GM11168 (cell line): Measurements from ENCODE around the gene FAM204A.

Experiments used
- in situ Hi-C: fragments of 300-500 bp; cut with MboI; formaldehyde crosslinking; loops from one replicate; pipeline ENCODE4 v1.12.0; 2022; ENCODE audit warnings: low sequenced_read_pairs; ENCODE audit not compliant: unreplicated experiment

Gene FAM204A

DNA sequence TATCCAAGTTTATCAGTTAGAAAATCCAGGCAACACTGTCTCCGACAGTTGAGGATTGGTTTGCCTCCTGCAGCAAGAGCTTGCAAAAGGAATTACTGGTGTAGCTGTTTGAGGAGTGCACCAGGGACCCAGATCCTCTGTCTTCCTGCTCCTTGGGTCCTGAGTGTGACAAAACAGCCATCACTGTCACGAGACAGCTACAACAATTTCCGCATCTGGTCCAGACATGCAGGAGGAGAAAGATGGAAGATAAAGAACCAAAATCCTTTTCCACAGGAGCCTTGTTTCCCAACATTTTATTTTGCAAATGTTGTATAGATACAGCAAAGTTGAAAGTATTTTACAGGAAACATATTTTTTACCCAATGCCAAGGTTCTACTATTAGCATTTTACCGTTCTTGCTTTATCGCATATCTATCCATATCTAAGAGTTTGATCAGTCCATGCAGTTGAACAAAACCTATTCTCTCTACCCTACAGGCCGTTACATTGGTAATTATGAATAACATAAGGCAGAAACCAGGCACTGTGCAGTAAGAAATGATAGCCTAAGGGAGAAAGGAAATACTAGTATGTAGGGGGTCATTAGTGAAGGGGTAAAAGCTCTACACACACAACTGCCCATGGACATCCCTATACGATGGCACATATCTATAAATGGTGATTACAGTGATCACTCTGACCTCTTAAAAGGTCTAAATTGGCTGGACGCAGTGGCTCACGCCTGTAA is 54.9 kb downstream of the FAM204A start:
- in situ Hi-C loops = no loop called here

DNA sequence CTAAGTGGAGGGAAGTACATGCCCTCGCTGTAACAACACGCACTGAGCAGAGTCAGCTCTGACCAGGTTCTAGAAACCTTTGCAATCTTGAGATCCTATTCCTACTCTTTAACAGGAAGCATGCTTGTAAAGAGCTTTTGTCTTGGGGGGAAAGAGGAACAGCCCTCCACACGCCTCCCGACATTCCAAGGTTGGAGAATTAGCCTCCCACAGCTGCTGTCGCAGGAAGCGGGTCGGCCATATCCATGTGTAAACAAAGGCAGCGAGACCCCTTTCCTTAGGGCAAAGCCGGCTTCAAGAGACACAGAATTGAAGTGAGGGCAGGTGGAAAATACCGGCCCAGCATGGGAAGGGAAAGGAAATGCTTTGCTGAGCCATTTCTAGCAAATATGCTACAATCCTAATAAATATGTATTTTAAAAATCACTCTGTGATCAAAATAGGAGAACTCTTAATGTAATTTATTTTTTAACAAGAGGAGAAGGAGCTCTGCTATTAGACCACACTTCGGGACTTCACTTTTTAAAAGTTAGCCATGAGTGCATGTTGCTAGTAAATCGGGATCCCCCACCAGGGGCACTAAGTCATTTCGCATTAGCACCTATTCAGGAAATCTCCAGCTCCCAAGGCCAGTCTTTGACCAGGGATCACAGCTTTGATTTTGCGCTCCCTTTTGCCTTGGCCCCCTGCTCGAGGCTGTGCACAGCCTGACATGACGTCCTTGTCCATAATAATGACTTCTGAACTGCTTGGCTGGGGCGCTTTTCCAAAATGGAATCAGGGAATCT is 55.9 kb downstream of the FAM204A start:
- in situ Hi-C loops = no loop called here

DNA sequence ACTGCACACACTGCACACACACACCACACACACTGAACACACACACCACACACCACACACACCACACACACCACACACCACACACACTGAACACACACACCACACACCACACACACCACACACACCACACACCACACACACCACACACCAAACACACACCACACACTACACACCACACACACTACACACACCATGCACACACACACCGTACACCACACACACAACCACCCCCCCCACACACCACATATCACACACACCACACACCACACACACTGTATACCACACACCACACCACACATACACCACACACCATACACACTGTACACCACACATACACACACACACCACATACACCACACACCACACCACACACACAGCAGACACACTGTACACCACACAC is 59.5 kb downstream of the FAM204A start:
- in situ Hi-C loops = no loop called here

DNA sequence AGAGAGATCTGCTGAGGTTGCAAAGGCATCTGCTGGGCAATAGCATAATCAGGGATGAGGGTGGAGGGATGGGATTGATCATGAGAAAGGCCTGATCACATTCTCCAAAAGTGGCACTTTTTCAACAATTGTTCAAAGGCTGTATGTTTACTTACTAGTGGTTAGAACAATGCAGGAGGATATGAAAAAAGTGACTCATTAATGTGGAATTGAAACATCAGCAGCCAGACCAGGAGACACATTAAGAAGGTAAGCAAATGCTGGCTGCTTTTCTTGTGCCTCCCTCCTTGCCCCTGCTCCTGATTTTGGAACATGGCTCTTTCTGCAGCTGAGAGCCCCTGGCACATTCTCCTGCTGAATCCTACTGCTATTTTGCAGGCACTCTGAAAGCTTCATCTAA is 63.5 kb downstream of the FAM204A start:
- in situ Hi-C loops = no loop called here

DNA sequence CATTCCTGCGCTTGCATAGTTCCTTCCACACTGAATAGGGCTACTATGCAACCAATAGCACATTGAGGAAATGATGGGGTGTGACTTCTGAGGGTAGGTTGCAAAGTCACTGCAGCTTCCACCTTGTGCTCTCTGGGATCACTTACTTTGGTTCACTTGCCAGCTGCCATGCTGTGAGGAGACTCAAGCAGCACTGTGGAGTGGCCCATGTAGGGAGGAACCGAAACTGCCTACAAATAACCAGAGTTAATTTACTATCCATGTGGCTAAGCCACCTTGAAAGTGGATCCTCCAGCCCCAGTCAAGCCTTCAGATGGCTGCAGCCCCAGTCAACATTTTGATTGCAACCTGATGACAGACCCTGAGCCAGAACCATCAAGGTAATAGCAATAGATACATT is 64.3 kb downstream of the FAM204A start:
- in situ Hi-C loops = no loop called here

DNA sequence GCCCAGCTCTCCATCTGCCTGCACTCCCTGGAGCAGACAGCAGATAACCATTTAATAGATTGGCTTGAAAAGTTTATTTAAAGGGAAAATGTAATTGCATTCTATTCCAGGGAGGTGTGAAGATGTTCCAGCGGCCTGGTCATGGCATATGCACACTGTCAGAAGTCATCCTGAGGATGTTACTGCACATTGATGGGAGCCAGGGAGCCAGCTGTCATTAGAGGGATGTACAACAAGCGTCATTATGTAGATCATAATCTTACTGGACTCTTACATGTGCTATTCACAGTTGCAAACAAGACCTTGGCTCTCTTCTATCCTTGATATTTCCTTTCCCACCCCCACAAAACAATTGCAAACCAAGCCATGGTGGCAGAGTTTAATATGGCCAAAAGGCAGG is 65.4 kb downstream of the FAM204A start:
- in situ Hi-C loops = no loop called here

DNA sequence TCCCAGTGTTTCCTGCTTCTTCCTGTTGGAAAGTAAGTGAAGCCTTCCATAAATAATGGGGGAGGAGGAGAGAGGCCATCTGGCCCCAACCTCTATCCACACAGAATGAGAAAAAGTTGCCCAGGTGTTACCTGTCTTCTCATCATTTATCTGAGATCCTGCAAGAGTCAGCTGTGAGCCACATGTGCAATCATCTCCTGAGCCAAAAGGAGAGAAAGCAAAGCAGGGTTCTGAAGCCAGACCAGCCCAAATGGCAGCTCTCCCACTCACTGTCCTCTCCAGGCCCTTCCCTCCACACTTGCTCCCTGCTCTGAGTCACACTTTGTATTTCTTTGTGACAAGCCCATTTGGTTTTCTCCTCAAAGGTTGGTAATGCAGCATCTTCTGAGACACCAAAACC is 65.9 kb downstream of the FAM204A start:
- in situ Hi-C loops = no loop called here

DNA sequence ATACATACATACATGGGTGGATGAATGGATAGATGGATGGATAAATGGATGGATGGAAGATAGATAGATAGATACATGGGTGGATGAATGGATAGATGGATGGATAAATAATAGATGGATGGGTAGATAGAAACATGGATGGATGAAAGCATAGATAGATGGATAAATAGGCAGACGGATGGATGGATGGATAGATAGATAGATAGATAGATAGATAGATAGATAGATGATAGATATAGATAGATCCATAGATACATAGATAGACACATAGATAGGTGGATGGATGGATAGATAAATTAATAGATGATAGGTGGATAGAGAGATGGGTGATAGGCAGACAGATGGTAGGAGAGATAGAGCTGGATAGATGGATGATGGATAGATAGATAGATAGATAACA is 68.5 kb downstream of the FAM204A start:
- in situ Hi-C loops = no loop called here

DNA sequence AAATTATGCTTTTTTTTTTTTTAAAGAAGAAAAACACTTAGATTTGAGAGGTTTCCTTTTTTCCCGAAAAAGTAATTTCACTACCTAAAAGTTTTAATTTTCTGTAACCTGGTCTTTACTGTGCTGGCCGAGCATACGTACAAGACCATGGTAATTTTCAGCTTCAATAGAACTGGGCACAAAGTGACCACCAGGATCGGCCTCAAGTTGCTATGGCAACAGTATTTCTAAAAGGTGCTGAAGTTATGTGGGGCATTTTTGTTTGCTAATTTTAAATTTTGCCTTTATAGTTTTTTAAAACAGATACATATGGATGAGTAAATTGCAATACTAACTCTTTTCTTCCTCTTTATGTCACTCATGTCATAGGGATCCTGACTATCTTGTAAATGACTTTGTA is 69.4 kb downstream of the FAM204A start:
- in situ Hi-C loops = no loop called here

DNA sequence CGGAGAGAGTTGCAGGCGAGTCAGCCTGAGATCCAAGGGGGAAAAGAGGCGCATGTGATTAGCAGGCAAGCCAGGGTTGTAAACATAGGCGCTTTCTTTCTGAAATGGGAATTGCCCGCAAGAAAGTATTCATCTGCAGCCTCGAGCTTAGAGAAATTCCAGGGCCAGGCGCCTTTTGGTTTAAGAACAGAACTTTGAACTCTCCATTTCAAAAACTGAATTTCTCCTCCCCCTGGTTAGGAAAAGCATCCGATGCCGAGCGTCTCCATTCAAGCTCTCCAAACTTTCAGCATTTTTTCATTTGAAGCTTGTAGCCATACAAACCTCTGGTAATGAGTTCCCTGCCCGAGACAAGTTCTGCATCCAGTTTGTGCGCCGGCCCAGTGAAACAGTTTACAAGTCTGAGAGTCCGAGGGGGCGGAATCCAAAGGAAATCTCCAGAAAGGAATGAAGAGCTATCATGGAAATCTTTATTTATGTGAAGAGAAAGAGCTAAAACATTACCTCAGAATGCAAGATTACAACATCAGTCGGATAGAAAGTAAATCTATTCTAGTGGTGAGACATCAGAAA is 69.9 kb downstream of the FAM204A start:
- in situ Hi-C loops = no loop called here

DNA sequence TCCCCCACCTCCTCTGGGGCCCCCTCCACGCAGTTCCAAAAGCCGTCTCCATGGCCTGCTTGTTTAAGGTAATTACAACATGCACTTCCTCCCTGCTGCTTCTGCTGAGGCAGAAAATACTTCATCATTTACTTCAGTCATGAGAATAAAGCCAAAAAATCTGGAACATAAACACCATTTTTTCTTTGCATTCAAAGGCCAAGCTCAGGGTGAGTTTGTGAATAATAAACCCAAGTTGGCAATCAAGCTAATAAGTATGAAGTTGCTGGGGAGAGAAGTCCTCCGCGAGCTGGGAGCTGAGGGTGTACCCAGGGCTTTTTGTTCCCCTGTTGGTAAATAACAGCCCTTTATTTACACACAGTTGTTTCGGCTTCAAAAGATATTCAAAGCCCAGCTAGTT is 70.5 kb downstream of the FAM204A start:
- in situ Hi-C loops = no loop called here

DNA sequence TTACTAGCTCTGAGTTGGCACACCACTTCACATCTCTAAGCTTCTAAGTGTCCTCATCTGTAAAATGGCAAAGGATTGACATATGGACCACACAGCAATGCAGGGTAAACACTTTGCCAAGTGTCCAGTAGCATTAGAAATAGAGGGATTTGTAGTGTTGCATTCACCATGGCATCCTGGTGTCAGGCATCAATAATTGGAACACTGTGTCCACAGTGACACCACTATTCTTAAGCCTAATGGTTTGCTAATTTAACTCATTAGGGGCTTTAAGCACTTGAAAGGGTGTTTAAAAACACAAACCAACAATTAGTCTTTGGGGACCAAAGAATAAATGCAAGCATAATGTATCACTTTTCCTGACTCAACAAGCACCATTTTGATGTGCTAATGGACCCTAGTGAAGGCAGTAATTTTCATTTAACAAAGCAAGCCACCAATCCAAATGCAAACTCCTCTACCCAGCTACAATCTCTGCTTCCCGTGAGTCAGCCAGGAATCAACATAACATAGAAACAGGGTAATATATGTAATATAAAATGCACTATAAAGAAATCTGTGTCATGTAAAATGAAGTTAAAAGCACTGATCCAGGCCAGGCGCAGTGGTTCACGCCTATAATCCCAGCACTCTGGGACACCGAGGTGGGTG is 75.9 kb downstream of the FAM204A start:
- in situ Hi-C loops = no loop called here

DNA sequence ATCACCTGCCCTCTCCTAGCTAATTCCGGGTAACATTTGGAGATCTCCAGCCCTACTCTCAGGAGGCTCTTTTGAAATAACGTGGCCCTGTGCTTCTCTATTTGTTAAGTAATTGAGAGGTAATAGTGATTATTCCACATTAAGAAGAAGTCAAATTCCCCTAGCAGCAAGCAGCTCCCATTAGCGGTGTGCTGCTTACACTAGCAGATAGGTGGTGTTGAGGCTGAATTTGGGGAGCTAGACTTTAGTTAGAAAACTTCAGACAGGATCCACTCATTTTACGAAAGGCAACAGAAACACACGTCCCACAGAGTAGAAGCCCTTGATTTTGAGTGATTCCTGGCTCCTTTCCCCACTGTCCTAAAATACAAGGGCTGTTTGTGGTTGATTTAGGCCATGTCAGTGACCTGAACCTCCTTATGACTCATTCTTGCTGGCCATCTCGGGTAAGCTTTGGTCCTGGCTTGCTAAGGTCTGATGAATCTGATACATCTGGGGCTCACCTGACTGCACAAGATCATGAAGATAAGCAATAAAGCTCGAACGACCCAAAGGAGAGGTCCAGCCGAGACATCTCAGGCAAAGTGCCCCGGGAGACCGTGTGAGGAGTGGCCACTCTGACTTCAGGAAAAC is 77.2 kb downstream of the FAM204A start:
- in situ Hi-C loops = no loop called here

DNA sequence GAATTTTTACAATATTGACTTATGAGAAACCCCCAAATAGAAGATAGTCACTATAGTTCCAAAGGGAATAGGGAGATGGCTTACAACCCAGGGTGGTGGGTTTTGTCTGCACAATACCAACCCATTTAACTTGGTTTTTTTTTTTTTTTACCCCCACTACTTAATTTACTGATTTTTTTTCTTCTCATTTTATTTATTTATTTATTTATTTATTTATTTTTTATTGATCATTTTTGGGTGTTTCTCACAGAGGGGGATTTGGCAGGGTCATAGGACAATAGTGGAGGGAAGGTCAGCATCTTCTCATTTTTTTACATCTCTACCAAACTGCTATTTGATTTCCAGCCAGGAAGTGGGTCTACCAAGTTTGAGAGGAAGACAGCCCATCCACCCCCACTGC is 77.9 kb downstream of the FAM204A start:
- in situ Hi-C loops = no loop called here

DNA sequence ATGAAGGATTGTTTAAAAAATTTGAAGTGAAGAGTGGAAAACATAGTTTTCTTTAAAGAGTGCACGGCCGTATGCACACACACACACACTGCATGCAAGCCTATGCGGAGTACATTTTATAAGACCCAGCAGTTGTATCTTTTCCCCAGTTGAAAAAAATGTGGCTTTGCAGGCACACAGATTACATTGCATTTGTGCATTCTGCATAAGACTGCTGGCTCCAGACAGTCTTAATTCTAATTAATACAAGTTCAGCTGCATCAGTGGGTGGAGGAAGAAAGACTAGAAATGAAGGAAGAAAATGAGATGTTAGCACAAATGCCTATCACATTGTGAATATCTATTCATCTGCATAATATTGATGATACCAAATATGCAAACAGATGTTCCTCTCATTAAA is 79.6 kb downstream of the FAM204A start:
- in situ Hi-C loops = no loop called here

DNA sequence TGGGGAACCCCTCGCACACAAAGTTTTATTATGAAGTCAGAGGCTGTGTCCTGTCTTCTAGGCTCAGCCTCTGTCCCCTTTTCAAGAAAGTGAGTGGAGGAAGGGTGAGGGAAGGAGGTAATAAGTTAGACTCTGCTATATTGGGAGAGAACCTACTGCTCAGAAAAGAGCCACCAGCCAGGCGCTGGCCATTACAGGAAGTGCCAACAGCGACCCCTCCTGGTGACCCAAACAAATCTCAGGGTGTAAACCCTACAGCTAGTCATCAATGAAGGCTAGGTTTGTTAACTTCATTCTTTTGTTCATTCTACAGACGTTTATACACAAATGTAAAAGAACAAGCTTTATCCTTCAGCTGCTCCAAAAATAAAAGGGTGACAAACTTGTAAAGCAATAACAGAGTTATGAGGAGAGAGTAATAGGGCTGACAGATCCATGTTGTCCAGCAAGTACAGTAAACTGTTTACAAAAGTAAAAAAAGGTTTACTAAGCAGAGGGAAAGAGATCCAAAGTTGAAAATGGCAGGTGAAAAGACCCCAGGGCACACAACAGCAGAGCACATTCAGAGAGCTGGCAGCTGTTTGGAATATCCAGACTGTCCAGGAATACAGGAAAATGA is 82.7 kb downstream of the FAM204A start:
- in situ Hi-C loops = no loop called here

DNA sequence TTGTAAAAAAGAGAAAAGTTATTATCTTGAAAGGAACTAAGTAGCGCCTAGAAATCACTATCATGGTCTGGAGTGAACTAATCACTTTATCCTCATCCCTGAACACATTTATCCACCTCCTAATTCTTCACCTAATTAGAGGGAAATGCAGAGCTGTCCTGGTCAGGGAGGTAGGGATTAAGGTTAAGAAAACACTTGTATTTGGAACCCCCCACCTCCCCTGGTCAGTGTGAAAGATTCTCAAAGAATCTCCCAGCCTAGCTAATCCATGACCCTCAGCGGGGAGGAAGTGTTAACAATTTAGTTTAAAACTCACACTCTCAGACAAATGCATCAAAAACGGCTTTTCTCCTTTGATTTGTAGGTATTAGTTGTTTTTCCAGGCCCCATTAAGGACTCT is 83.8 kb downstream of the FAM204A start:
- in situ Hi-C loops = no loop called here

DNA sequence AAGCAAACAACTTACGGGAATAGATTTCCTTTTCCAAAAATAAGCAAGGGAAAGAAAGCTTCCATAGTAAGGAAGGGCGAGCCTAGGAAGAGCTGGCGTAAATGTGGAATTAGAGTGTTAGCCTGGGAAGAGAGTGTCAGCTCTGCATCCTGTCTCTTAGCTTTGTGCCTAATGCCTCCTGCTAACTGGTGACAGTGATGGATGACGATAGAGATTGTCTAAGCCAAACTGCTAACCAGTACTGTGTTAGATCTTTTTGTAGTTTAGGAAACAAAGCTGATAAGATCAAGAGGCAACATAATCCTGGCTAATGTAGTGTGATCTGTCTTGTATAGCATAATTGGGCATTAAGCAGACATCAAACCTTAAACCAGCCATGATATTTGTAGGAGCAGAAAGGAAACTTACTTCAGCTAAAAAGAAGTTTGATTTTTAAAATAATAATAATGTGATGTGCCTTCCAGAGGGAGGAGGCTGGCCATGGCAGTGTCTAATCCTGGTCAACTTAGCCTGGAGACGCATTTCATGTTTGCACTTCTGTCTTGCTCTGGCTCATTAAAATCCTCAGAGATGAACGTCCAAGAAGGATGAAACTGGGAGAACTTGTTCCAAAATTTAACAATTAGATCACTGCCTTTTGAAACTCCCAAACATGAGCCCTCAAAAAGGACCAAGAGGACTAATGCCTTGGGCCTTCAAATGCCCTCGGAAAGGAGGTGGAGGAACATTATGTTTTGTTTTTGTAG is 85.1 kb downstream of the FAM204A start:
- in situ Hi-C loops = no loop called here

DNA sequence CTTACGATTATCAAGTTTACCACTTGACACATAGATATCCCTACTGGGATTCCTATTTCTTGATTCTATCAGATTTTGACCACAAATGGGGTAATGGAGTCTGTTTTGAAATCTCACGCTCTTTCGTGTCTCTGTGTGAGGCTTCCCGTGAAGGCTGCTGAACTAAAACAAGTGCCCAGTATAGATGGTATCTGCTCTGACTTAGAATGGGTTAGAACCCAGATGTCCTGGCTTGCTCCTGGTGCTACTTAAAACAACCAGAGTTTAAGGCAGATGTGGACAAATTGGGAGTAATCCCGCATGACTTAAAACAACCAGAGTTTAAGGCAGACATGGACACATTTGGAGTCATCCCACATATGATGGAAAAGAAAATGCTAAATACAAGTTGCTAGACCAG is 85.9 kb downstream of the FAM204A start:
- in situ Hi-C loops = no loop called here

DNA sequence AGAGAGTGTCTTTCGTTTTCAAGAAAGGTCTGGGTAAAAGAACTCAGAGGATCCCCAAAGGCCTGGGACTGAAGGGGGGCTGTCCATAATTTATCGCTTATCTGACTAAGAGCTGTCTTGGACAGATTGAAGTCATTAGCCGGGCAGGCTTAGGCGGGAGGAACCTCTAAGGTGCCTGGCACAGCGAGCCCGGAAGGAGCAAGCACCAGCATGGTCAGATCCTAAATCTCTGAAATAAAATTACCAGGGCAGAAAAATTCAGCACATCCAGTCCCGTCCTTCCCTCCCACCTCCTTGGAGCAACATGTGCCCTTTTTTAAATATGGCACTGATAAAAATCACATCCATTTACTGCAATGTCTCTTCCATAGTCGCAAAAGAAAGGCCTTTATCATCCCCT is 86.8 kb downstream of the FAM204A start:
- in situ Hi-C loops = no loop called here
